GM19455 (cell line): ENCODE results near the gene METTL8.

ENCODE experiments used
- ATAC-seq: cut with Tn5 transposase; IDR thresholded peaks from one replicate; pipeline ENCODE4 v1.9.1; 2021; ENCODE audit not compliant: unreplicated experiment

Gene METTL8

DNA sequence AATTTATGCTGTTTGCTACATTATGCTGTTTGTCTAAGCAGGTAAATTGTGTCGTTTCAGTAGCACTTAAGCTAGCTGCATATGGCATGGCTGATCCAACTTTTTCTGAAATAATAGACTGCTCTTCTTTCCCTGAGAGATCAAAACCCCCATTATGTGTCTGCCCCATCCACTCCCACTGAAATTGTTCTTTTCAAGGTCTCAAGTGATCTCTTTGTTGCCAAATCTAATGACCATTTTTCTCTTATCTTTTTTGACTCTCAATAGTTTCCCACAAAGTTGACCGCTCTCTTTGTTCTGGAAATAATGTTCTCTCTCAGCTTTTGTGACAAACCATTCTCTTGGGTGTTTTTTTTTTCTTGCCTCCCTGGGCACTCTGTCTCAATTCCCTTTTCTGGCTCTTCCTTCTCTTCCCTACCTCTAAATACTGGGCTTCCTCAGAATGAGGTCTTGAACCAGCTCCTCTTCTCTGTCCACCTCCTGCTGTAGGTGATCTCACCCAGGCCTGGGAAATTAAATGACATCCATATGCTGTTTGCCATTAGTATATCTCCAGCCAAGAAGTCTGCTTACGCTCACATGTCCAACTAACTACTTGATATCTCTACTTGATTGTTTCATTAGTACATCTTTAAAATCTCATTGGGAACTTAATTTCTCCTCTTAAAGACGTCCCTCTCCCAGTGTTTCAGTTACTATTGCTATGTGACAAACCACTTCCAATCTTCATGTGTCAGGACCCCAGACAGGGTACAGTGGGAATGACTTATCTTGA lies 165.7 kb downstream of the METTL8 start:
- no peak for ATAC-seq
